ENCODE data around the gene TWF2.
A peak's percentile ranks its signal among the peaks of the same experiment; 100 is the strongest.

TWF2 gene

DNA sequence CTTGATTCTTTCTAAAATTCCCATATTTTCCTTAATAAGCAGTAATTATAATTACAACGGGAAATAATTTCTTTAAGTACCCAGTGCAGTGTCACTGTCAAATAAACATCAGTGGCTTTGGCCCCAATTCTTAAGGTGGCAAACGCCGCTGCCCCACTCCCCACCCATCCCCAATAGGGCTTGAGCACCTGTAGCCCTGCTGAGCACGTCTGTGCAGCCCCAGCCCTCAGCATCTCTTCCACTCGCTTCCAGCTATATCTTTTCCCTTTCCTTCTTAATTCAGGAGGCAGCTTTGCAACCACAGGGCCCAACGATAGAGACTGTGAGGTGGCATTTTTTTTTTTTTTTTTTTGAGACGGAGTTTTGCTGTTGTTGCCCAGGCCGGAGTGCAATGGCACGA lies 15.7 kb upstream of the TWF2 start:
- no peaks in the 10 kb centered on the region for H3K27me3 ChIP-seq (ENCODE audit: control insufficient read depth, insufficient read depth, low read length)
- no peak overlapping the region for H3K9ac ChIP-seq (ENCODE audit: low read length)
- H3K27ac ChIP-seq (ENCODE audit: low read depth, low read length): no peak overlapping the region
- no peak overlapping the region for H3K4me3 ChIP-seq (ENCODE audit: low read length)
- H3K36me3 ChIP-seq (ENCODE audit: control insufficient read depth, insufficient read depth, low read length): peaks cover 36% of the 10 kb centered on the region
- H3K4me1 ChIP-seq (ENCODE audit: control insufficient read depth, insufficient read depth, low read length): no peaks in the 10 kb centered on the region

DNA sequence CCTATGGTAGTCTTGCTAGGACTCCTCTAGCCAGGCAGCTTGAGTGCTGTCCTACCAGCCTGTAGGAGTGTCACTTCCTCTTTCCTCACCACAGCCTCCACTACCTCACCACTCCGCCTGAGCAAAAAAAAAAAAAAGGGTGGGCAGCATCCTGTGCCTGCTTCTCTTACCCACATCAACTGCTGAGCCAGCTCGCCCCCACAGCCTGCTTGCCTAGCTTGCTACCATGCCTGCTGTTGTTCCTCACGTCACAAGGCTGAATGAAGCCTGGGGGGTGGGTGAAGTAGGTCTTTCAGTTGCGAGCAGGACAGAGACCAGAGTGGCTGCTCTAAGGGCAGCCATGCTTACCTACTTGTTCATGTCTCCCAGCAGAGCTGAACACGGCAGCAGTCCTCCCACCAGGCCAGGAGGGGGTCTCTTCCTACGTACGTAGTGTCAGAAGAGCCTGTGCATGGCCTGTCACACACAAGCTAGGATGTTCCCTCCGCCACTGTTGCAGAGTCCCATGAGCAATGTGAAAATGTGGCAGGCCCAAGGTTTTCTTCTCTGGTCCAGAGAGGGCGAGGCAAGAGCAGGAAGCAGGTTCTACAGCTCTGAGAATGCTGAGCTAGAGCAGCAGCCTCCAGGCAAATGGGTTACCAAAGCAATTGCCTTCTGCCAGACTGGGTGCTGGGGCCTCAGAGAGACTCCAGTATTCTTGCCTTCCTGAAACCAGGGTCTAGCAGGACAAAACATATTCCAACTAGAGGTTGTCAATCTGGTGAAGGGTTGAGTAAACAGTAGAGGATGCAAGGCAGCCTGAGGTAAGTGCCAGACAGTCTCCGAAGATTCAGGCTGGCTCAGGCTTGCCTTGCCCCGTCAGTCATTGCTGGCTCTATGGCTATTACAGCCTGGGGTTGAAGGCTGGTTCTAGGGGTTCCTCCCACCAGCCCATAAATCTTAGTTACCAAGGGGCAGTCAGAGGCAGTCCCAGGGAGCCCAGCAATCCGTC lies 14.7 kb upstream of the TWF2 start:
- Histone ChIP-seq H3K4me3 (ENCODE audit: low read length) (no peak overlapping the region), H3K36me3 (ENCODE audit: control insufficient read depth, insufficient read depth, low read length) (peaks cover 32% of the 10 kb centered on the region), H3K4me1 (ENCODE audit: control insufficient read depth, insufficient read depth, low read length) (no peaks in the 10 kb centered on the region), H3K27me3 (ENCODE audit: control insufficient read depth, insufficient read depth, low read length) (no peaks in the 10 kb centered on the region), H3K27ac (ENCODE audit: low read depth, low read length) (peak overlapping the region; percentile 38), H3K9ac (ENCODE audit: low read length) (no peak overlapping the region)

DNA sequence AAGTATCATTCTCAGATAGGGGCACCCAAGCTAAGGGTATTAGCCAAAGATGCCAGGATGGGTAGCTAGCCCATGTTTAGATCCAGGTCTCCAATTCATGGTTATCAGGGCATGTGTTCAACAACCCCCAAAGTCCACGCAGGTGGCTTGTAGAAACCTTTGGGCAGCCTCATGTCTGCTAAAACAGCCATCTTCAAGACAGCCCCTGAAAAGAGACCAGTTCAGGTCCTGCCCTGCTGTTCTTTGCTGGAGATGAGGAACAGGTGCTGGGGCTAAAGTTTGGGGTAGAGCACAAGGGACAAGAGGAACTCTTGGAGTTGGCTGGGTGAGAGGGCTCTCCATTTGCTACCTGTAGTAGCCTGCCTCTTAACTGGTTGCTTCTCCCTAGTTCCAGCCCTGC lies 11.2 kb upstream of the TWF2 start:
- H3K27me3 ChIP-seq (ENCODE audit: control insufficient read depth, insufficient read depth, low read length): no peaks in the 10 kb centered on the region
- no peak overlapping the region for H3K9ac ChIP-seq (ENCODE audit: low read length)
- no peak overlapping the region for H3K4me3 ChIP-seq (ENCODE audit: low read length)
- no peak overlapping the region for H3K27ac ChIP-seq (ENCODE audit: low read depth, low read length)
- H3K4me1 ChIP-seq (ENCODE audit: control insufficient read depth, insufficient read depth, low read length): peaks cover under 1% of the 10 kb centered on the region
- peaks cover 3% of the 10 kb centered on the region for H3K36me3 ChIP-seq (ENCODE audit: control insufficient read depth, insufficient read depth, low read length)

DNA sequence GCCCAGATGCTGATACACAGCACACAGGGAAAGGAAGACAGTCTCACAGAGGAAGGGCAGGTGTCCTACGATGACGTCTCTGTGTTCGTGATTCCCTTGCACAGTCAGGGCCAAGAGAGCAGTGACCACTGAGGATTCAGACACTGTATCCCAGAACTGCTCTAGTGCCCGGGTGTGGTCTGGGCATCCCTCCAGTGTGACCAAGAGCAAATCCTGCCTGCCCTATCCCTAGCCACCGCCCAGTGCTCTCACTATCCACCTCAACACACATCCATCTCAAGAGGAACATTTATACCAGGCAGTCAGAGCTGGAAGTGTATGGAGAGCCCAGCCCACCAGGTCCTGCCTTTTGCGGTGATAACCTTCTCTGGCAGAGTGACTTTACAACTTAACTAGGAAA lies 10.7 kb upstream of the TWF2 start:
- Histone ChIP-seq H3K4me3 (ENCODE audit: low read length) (no peak overlapping the region), H3K36me3 (ENCODE audit: control insufficient read depth, insufficient read depth, low read length) (peaks cover 3% of the 10 kb centered on the region), H3K4me1 (ENCODE audit: control insufficient read depth, insufficient read depth, low read length) (peaks cover 5% of the 10 kb centered on the region), H3K27me3 (ENCODE audit: control insufficient read depth, insufficient read depth, low read length) (no peaks in the 10 kb centered on the region), H3K27ac (ENCODE audit: low read depth, low read length) (no peak overlapping the region), H3K9ac (ENCODE audit: low read length) (no peak overlapping the region)

DNA sequence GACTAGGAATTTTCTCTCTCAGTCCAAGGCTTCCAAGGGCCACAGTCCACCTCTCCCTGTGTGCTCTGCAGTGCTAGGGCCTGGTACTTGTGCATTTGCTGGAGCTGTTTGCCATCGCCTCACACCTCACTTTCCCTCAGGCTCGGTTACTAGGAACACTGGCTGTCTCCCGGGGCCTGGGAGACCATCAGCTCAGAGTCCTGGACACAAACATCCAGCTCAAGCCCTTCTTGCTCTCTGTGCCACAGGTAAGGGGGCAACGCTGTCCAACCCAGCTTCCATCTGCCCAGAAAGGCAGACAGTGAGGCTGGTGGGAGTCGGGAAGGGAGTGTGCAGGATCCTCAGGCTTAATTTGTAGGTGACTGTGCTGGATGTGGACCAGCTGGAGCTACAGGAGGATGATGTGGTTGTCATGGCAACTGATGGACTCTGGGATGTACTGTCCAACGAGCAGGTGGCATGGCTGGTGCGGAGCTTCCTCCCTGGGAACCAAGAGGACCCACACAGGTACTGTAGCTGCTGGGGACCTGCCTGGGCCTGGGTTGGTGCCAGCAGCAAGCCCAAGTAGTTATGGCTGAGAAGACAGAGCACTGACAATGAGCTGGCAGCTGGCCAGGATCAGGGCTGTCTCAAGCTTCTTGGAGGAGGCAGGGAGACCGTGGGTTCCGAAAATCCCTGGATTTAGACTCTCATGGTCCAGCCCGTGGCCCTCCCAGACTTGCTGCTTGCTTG lies 10.0 kb upstream of the TWF2 start:
- Histone ChIP-seq H3K4me3 (ENCODE audit: low read length) (no peak overlapping the region), H3K27ac (ENCODE audit: low read depth, low read length) (no peak overlapping the region), H3K36me3 (ENCODE audit: control insufficient read depth, insufficient read depth, low read length) (peaks cover 3% of the 10 kb centered on the region), H3K27me3 (ENCODE audit: control insufficient read depth, insufficient read depth, low read length) (no peaks in the 10 kb centered on the region), H3K4me1 (ENCODE audit: control insufficient read depth, insufficient read depth, low read length) (peaks cover 5% of the 10 kb centered on the region), H3K9ac (ENCODE audit: low read length) (no peak overlapping the region)

DNA sequence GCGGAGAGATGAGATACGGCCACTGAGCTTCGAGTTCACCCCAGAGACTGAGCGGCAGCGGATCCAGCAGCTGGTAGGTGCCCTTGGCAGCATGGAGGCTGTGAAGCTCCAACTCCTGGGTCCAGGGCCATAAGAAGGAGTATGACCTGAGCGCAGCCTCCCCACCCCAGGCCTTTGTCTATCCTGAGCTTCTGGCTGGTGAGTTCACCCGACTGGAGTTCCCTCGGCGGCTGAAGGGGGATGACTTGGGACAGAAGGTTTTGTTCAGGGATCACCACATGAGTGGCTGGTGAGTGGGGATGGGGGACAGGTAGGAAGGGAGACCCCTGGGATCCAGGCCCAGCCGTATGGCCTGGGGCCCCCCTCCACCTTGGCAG lies 9.2 kb upstream of the TWF2 start:
- no peak overlapping the region for H3K4me3 ChIP-seq (ENCODE audit: low read length)
- H3K4me1 ChIP-seq (ENCODE audit: control insufficient read depth, insufficient read depth, low read length): peaks cover 5% of the 10 kb centered on the region
- no peak overlapping the region for H3K9ac ChIP-seq (ENCODE audit: low read length)
- H3K27me3 ChIP-seq (ENCODE audit: control insufficient read depth, insufficient read depth, low read length): no peaks in the 10 kb centered on the region
- H3K27ac ChIP-seq (ENCODE audit: low read depth, low read length): no peak overlapping the region
- H3K36me3 ChIP-seq (ENCODE audit: control insufficient read depth, insufficient read depth, low read length): peaks cover 3% of the 10 kb centered on the region

DNA sequence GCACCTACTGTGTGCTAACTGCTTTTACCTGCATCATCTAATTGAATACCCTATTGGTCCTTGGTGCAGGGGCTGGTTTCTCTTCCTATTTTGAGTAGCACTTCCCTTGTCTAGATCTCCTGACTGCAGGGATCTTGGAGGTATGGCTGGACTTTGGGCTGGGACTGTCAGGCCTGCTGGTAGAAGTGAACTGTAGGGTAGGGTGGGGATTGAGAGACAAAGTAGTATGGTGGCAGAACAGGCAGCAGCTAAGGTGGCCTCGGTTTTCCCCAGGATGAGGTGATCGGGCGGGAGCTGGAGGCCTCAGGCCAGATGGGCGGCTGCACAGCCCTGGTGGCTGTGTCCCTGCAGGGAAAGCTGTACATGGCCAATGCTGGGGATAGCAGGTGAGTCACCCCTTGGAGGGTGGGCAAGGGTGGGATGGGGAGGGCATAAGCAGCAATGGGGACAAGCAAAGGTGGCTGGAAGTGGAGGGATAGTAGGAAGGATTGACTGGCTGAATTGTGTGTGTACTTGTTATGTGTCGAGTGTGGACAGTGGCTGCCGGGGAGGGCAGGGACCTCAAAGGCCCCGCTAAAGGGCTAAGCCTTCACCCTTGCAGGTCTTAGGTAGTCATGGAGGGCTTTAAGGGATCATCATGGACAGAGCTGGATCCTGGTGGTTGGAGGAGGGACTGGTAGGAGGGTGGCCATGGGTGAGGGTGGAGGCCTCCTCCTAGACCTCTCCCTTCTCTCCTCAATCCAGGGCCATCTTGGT lies 8.6 kb upstream of the TWF2 start:
- no peaks in the 10 kb centered on the region for H3K27me3 ChIP-seq (ENCODE audit: control insufficient read depth, insufficient read depth, low read length)
- H3K4me3 ChIP-seq (ENCODE audit: low read length): no peak overlapping the region
- H3K36me3 ChIP-seq (ENCODE audit: control insufficient read depth, insufficient read depth, low read length): peaks cover 3% of the 10 kb centered on the region
- no peak overlapping the region for H3K9ac ChIP-seq (ENCODE audit: low read length)
- H3K4me1 ChIP-seq (ENCODE audit: control insufficient read depth, insufficient read depth, low read length): peaks cover 5% of the 10 kb centered on the region
- no peak overlapping the region for H3K27ac ChIP-seq (ENCODE audit: low read depth, low read length)

DNA sequence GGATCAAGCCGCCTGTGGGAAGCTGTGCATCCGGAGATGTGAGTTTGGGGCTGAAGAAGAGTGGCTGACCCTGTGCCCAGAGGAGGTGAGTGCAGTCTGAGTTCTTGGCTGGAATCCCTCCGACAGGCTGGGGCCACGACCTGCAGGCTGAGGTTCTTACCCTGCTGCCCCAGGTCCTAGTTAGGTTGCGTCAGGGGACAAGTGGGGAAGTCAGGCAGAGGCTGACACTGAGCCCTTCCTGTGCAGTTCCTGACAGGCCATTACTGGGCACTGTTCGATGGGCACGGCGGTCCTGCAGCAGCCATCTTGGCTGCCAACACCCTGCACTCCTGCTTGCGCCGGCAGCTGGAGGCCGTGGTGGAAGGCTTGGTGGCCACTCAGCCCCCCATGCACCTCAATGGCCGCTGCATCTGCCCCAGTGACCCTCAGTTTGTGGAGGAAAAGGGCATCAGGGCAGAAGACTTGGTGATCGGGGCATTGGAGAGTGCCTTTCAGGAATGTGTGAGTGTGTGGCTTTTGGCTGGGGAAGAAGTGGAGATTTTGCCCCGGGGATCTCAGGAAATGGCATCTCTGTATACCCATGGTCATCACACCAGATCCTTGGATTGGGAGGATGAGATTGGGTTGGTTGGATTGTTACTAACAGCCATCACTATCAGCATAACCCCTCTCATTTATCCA lies 7.9 kb upstream of the TWF2 start:
- no peaks in the 10 kb centered on the region for H3K27me3 ChIP-seq (ENCODE audit: control insufficient read depth, insufficient read depth, low read length)
- H3K4me3 ChIP-seq (ENCODE audit: low read length): peak overlapping the region; percentile 12
- peak overlapping the region; percentile 86 for H3K27ac ChIP-seq (ENCODE audit: low read depth, low read length)
- peaks cover 5% of the 10 kb centered on the region for H3K4me1 ChIP-seq (ENCODE audit: control insufficient read depth, insufficient read depth, low read length)
- H3K36me3 ChIP-seq (ENCODE audit: control insufficient read depth, insufficient read depth, low read length): peaks cover 3% of the 10 kb centered on the region
- no peak overlapping the region for H3K9ac ChIP-seq (ENCODE audit: low read length)

DNA sequence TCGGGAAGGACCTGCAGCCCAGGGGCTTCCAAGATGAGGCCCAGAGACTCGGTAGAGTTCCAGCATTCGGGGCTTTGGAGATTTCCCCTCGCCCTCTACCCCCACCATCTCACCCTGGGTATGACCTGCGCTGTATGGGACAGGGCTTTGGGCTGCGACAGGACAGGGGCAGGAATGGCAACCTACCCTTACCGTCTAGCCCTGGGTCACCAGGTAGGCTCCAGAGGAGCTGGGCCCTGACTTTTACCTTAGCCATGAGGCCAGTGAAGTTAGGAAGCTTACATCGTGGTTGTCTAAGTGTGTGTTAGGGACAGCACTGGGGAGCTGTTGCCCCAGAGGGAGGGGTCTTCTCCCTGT lies 7.3 kb upstream of the TWF2 start:
- Histone ChIP-seq H3K9ac (ENCODE audit: low read length) (peak overlapping the region; percentile 86), H3K4me3 (ENCODE audit: low read length) (peak overlapping the region; percentile 68), H3K36me3 (ENCODE audit: control insufficient read depth, insufficient read depth, low read length) (peaks cover 3% of the 10 kb centered on the region), H3K4me1 (ENCODE audit: control insufficient read depth, insufficient read depth, low read length) (peaks cover 5% of the 10 kb centered on the region), H3K27ac (ENCODE audit: low read depth, low read length) (peak overlapping the region; percentile 86), H3K27me3 (ENCODE audit: control insufficient read depth, insufficient read depth, low read length) (no peaks in the 10 kb centered on the region)

DNA sequence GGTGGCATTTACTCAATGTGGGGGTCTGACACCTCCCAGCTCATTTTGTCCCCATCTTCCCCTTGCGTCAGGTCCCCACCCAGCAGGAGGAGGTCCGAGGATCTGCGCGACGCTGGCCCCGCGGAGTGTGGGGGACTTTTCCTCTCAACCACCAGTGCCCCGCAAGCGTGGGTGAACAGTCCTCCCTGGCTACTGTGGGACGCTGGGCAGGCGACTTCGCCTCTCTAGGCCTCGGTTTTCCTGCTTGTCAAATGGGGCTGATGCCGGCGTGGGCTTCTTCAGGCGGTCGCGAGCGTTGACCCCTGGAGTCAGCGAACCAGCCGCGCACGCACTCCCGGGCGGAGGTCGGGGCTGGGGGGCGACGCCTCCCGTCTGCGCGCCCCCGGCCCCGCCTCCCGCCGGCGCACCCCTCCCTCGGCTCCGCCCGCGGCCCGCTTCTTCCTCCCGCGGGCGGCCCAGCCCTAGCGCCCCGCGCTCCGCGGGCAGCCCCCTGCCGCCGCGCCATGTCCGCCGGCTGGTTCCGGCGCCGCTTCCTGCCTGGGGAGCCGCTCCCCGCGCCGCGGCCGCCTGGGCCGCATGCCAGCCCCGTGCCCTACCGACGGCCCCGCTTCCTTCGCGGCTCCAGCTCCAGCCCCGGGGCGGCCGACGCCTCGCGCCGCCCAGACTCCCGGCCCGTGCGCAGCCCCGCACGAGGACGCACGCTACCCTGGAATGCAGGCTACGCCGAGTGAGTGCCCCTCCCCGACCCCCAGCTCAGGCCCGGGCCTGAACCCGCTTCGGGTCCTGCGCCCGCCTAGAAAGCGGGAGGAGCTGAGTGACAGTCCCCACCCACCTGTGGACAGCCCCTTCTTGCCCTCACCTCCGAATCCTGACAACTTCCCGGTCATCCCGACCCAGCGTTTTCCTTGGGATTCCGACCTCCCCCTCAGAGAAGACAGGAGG lies 6.6 kb upstream of the TWF2 start, which contains the start of gene PPM1M:
PPM1M (plus strand) TSS at position 438 of the 942 bp plus-strand sequence; CDS start at position 504, 66 bp downstream.
- Histone ChIP-seq H3K4me3 (ENCODE audit: low read length) (peak within 1 kb of the TSS; percentile 68), H3K36me3 (ENCODE audit: control insufficient read depth, insufficient read depth, low read length) (peaks cover 3% of the 10 kb centered on the region), H3K27ac (ENCODE audit: low read depth, low read length) (peak within 1 kb of the TSS; percentile 86), H3K9ac (ENCODE audit: low read length) (peak within 1 kb of the TSS; percentile 86), H3K27me3 (ENCODE audit: control insufficient read depth, insufficient read depth, low read length) (no peaks in the 10 kb centered on the region), H3K4me1 (ENCODE audit: control insufficient read depth, insufficient read depth, low read length) (peaks cover 5% of the 10 kb centered on the region)

Measured in rectal smooth muscle tissue (tissue), 1 donor.